HG02981 (cell line): ENCODE results near the gene PARD3.
A peak's percentile ranks its signal among the peaks of the same experiment; 100 is the strongest.
"Not testable (repeated sequence)": the region's sequence is repeated elsewhere in the genome, so short reads cannot be mapped to it uniquely, and the experiment has no call there.

ENCODE experiments used
- ATAC-seq: cut with Tn5 transposase; IDR thresholded peaks from one replicate; pipeline ENCODE4 v1.9.1; 2021; ENCODE audit warnings: mild to moderate bottlenecking, moderate library complexity; ENCODE audit not compliant: unreplicated experiment

PARD3 gene

GRCh38 chr10:34800624-34801023 lies 14.5 kb downstream of the PARD3 start:
- ATAC-seq = no peak

- ATAC-seq = no peak
Observed at GRCh38 chr10:34798654-34799053, 16.4 kb downstream of the PARD3 start.

- no peak for ATAC-seq
Observed at GRCh38 chr10:34797155-34797554, 17.9 kb downstream of the PARD3 start.

- ATAC-seq = no peak
Observed at GRCh38 chr10:34796133-34796532, 19.0 kb downstream of the PARD3 start.

GRCh38 chr10:34795334-34795733 lies 19.8 kb downstream of the PARD3 start:
- no peak for ATAC-seq

- ATAC-seq = no peak
Observed at GRCh38 chr10:34794835-34795234, 20.3 kb downstream of the PARD3 start.

GRCh38 chr10:34793581-34793980 lies 21.5 kb downstream of the PARD3 start:
- not testable (repeated sequence) for ATAC-seq

- ATAC-seq = no peak
Observed at GRCh38 chr10:34792881-34793280, 22.2 kb downstream of the PARD3 start.

GRCh38 chr10:34791947-34792346 lies 23.1 kb downstream of the PARD3 start:
- no peak for ATAC-seq

GRCh38 chr10:34791228-34791627 lies 23.9 kb downstream of the PARD3 start:
- no peak for ATAC-seq

GRCh38 chr10:34789966-34790506 lies 25.1 kb downstream of the PARD3 start:
- no peak for ATAC-seq

- ATAC-seq = no peak
Observed at GRCh38 chr10:34786464-34786863, 28.6 kb downstream of the PARD3 start.

- ATAC-seq = no peak
Observed at GRCh38 chr10:34781711-34782110, 33.4 kb downstream of the PARD3 start.

- peak; percentile 87 for ATAC-seq
Observed at GRCh38 chr10:34780818-34781380, 34.2 kb downstream of the PARD3 start.

GRCh38 chr10:34778237-34778636 lies 36.9 kb downstream of the PARD3 start:
- no peak for ATAC-seq

GRCh38 chr10:34776090-34776690 lies 38.9 kb downstream of the PARD3 start:
- no peak for ATAC-seq

GRCh38 chr10:34775044-34775637 lies 40.0 kb downstream of the PARD3 start:
- ATAC-seq = no peak

- ATAC-seq = no peak
Observed at GRCh38 chr10:34773636-34774630, 41.2 kb downstream of the PARD3 start.

- ATAC-seq = no peak
Observed at GRCh38 chr10:34771525-34771924, 43.6 kb downstream of the PARD3 start.

GRCh38 chr10:34771106-34771505 lies 44.0 kb downstream of the PARD3 start:
- no peak for ATAC-seq

GRCh38 chr10:34769899-34770298 lies 45.2 kb downstream of the PARD3 start:
- ATAC-seq = no peak
